SK-N-SH (cell line): ENCODE measurements around the gene ADGRF4. TPM values are rescaled to one million over a fixed set of nuclear protein-coding genes. Genes with fewer than 3 reads are reported as not detected.
"Not testable (repeated sequence)": the region's sequence is repeated elsewhere in the genome, so short reads cannot be mapped to it uniquely, and the experiment has no call there.

Experiments used
- CTCF ChIA-PET: fragments of 300-600, 350-600 bp; formaldehyde crosslinking; extraction: SDS; loops from one replicate; lab custom pipeline; 2021; lab: Yijun Ruan, JAX
- POLR2A ChIA-PET: fragments of 350-600 bp; sonication (Branson Sonifier 250); formaldehyde crosslinking; extraction: SDS; loops from one replicate; lab custom pipeline; 2020; ENCODE audit warnings: antibody characterized with exemption, inconsistent platforms; lab: Yijun Ruan, JAX
- DNase-seq: peaks from one replicate; pipeline ENCODE4 v3.0.0; 2012
- H2AFZ ChIP-seq: fragments of 200-600 bp; sonication (generic); 2 replicates; pipeline ENCODE4 v1.8.1; 2016; ENCODE audit warnings: antibody characterized with exemption, mild to moderate bottlenecking, low read depth
- H3F3A ChIP-seq: fragments of 200-600 bp; sonication (generic); replicated peaks from 2 replicates; pipeline ENCODE3; 2016; ENCODE audit warnings: antibody characterized with exemption, mild to moderate bottlenecking; ENCODE audit not compliant: insufficient read depth
- H3K27ac ChIP-seq, 2 experiments: fragments of 200-500 bp in 1 of 2; fragments of 200-600 bp in 1 of 2; sonication (Bioruptor generic) in 1 of 2; sonication (generic), shearing (Covaris generic) in 1 of 2; 2 replicates each; pipeline versions ENCODE4 v1.5.1 to v1.6.1; 2014 to 2016; ENCODE audit warnings: low read depth in 2 of 2, inconsistent platforms in 1 of 2, low read length in 1 of 2, mild to moderate bottlenecking in 1 of 2, mixed read lengths in 1 of 2
- H3K27me3 ChIP-seq: fragments of 200-600 bp; sonication (generic), shearing (Covaris generic); 2 replicates; pipeline ENCODE4 v1.6.1; 2016; ENCODE audit warnings: mixed run types; ENCODE audit not compliant: insufficient read depth
- H3K36me3 ChIP-seq, 2 experiments: fragments of 200-500 bp in 1 of 2; fragments of 200-600 bp in 1 of 2; sonication (Bioruptor generic) in 1 of 2; sonication (generic) in 1 of 2; replicated peaks in 1 of 2; 2 replicates each; pipeline versions ENCODE3 to v1.5.1; 2014 to 2016; ENCODE audit warnings: low read length in 1 of 2, mild to moderate bottlenecking in 1 of 2; ENCODE audit not compliant: insufficient read depth in 2 of 2, control insufficient read depth in 1 of 2
- H3K4me1 ChIP-seq, 2 experiments: fragments of 200-500 bp in 1 of 2; fragments of 200-600 bp in 1 of 2; sonication (Bioruptor generic) in 1 of 2; sonication (generic), shearing (Covaris generic) in 1 of 2; 2 replicates each; pipeline versions ENCODE4 v1.5.1 to v1.6.1; 2014 to 2016; ENCODE audit warnings: low read depth in 1 of 2, low read length in 1 of 2, mixed run types in 1 of 2; ENCODE audit not compliant: insufficient read depth in 2 of 2, control insufficient read depth in 1 of 2
- H3K4me2 ChIP-seq: fragments of 200-600 bp; sonication (generic), shearing (Covaris generic); 2 replicates; pipeline ENCODE4 v1.6.1; 2017; ENCODE audit warnings: mixed run types
- H3K4me3 ChIP-seq, 2 experiments: fragments of 200-500 bp in 1 of 2; fragments of 200-600 bp in 1 of 2; sonication (Bioruptor generic) in 1 of 2; sonication (generic), shearing (Covaris generic) in 1 of 2; 2 replicates each; pipeline versions ENCODE4 v1.5.1 to v1.8.1; 2014 to 2016; ENCODE audit warnings: low read depth in 2 of 2, inconsistent platforms in 1 of 2, low read length in 1 of 2, mild to moderate bottlenecking in 1 of 2, mixed read lengths in 1 of 2, moderate library complexity in 1 of 2
- H3K79me2 ChIP-seq: fragments of 200-600 bp; sonication (generic); 2 replicates; pipeline ENCODE4 v1.8.1; 2017; ENCODE audit warnings: mild to moderate bottlenecking; ENCODE audit not compliant: insufficient read depth
- H3K9ac ChIP-seq: fragments of 200-600 bp; sonication (generic); 2 replicates; pipeline ENCODE4 v1.6.1; 2017; ENCODE audit warnings: mixed run types
- H3K9me2 ChIP-seq: fragments of 200-600 bp; sonication (generic); 2 replicates; pipeline ENCODE4 v1.6.1; 2017; ENCODE audit warnings: mixed run types
- H3K9me3 ChIP-seq: fragments of 200-600 bp; sonication (generic); 2 replicates; pipeline ENCODE4 v1.6.1; 2017; ENCODE audit warnings: mixed run types, mild to moderate bottlenecking, moderate library complexity
- H4K20me1 ChIP-seq: fragments of 200-600 bp; sonication (generic); 2 replicates; pipeline ENCODE4 v1.6.1; 2017; ENCODE audit warnings: mild to moderate bottlenecking, mixed run types; ENCODE audit not compliant: insufficient read depth
- FOSL2 ChIP-seq: IDR thresholded peaks from 2 replicates; pipeline ENCODE4 v1.4.0; 2012; ENCODE audit warnings: low read depth, mild to moderate bottlenecking, moderate library complexity, borderline replicate concordance
- FOXJ3 ChIP-seq: sonication (generic); formaldehyde crosslinking; IDR thresholded peaks from 2 replicates; pipeline ENCODE4 v1.5.1; 2020; ENCODE audit warnings: mild to moderate bottlenecking, missing genetic modification reagents
- FOXM1 ChIP-seq: IDR thresholded peaks from 2 replicates; pipeline ENCODE4 v1.4.0; 2012; ENCODE audit warnings: low read depth, mild to moderate bottlenecking
- GABPA ChIP-seq: IDR thresholded peaks from 2 replicates; pipeline ENCODE4 v1.4.0; 2012; ENCODE audit warnings: low read depth, mild to moderate bottlenecking
- GATA2 ChIP-seq: sonication (generic); formaldehyde crosslinking; IDR thresholded peaks from 2 replicates; pipeline ENCODE4 v1.5.0; 2020; ENCODE audit warnings: mild to moderate bottlenecking, missing genetic modification reagents
- IRF3 ChIP-seq: fragments of 150-350 bp; IDR thresholded peaks from 2 replicates; pipeline ENCODE4 v1.6.1; 2016; ENCODE audit warnings: mild to moderate bottlenecking, low read depth, low read length
- MAX ChIP-seq: IDR thresholded peaks from 2 replicates; pipeline ENCODE4 v1.4.0; 2012; ENCODE audit warnings: low read depth
- MXI1 ChIP-seq: IDR thresholded peaks from 2 replicates; pipeline ENCODE4 v1.6.1; 2012; ENCODE audit warnings: mild to moderate bottlenecking, low read depth, low read length, improper control_type of control experiment
- NRF1 ChIP-seq: IDR thresholded peaks from 2 replicates; pipeline ENCODE4 v1.6.1; 2012; ENCODE audit warnings: low read depth, mild to moderate bottlenecking, low read length
- RAD21 ChIP-seq: IDR thresholded peaks from 2 replicates; pipeline ENCODE4 v1.6.1; 2012; ENCODE audit warnings: mild to moderate bottlenecking, low read length
- RCOR1 ChIP-seq: fragments of 150-350 bp; IDR thresholded peaks from 2 replicates; pipeline ENCODE4 v1.6.1; 2017; ENCODE audit warnings: antibody characterized with exemption, low read length
- REST ChIP-seq: IDR thresholded peaks from 2 replicates; pipeline ENCODE4 v1.6.1; 2012; ENCODE audit warnings: mild to moderate bottlenecking, low read depth, low read length, moderate library complexity
- RXRA ChIP-seq: IDR thresholded peaks from 2 replicates; pipeline ENCODE4 v1.4.0; 2012; ENCODE audit warnings: low read depth, mild to moderate bottlenecking, borderline replicate concordance
- SMC3 ChIP-seq: IDR thresholded peaks from 2 replicates; pipeline ENCODE4 v1.6.1; 2012; ENCODE audit warnings: low read depth, low read length, improper control_type of control experiment
- TAF1 ChIP-seq: IDR thresholded peaks from 2 replicates; pipeline ENCODE4 v1.6.1; 2012; ENCODE audit warnings: low read depth, mild to moderate bottlenecking, low read length, moderate library complexity, borderline replicate concordance
- TCF12 ChIP-seq: IDR thresholded peaks from 2 replicates; pipeline ENCODE4 v1.4.0; 2012
- TEAD4 ChIP-seq: IDR thresholded peaks from 2 replicates; pipeline ENCODE4 v1.4.0; 2012; ENCODE audit warnings: mild to moderate bottlenecking, borderline replicate concordance; ENCODE audit not compliant: insufficient read depth
- USF1 ChIP-seq: IDR thresholded peaks from 2 replicates; pipeline ENCODE4 v1.4.0; 2012; ENCODE audit warnings: low read depth, borderline replicate concordance
- YY1 ChIP-seq: IDR thresholded peaks from 2 replicates; pipeline ENCODE4 v1.4.0; 2012; ENCODE audit warnings: low read depth, mild to moderate bottlenecking
- WGBS: methylation state at CpG from one replicate; pipeline ENCODE4 v1.1.6; 2017; ENCODE audit warnings: low lambda C conversion rate; 5-methylcytosine and 5-hydroxymethylcytosine counted together
- polyA plus RNA-seq, 3 experiments: library from polyadenylated mRNA; depleted of rRNA; stranded (reverse); fragments of >200 nt; gene quantifications; 2 replicates each; pipeline ENCODE4 v1.2.3, GENCODE V29; 2012

Gene ADGRF4
- polyA plus RNA-seq, 1 of the 3 experiments (the other 2 are of a cell fraction): not detected

GRCh38 chr6:47745269-47745668, 46.9 kb downstream of the ADGRF4 start:
- H3K9ac ChIP-seq, DNase-seq, H4K20me1 ChIP-seq, H3K27me3 ChIP-seq, H3F3A ChIP-seq, H3K9me3 ChIP-seq, H3K9me2 ChIP-seq, H3K4me2 ChIP-seq, POLR2A ChIA-PET, H3K36me3 ChIP-seq, H3K79me2 ChIP-seq, H2AFZ ChIP-seq, H3K4me3 ChIP-seq, H3K4me1 ChIP-seq, H3K27ac ChIP-seq: not testable (repeated sequence)
- CTCF ChIA-PET: interaction anchor here (1.0 to 1.5 kb wide), 2 partner anchors 11 to 114 kb away, joined by 3 to 4 read pairs; no protein-coding TSS in a partner anchor
- WGBS: 46% methylated on average over 3 of the region's 3 CpGs

- H3F3A ChIP-seq: no peaks in the 10 kb centered on the region
- no peaks in the 10 kb centered on the region for H3K36me3 ChIP-seq
- H3K4me1 ChIP-seq: no peaks in the 10 kb centered on the region
- H3K4me3 ChIP-seq: no peak overlapping the region
- no peak overlapping the region for H3K9ac ChIP-seq
- H3K4me2 ChIP-seq: no peak overlapping the region
- no peak overlapping the region for H2AFZ ChIP-seq
- DNase-seq: no peak
- 0% methylated on average over 1 of the region's 1 CpG for WGBS
- no peaks in the 10 kb centered on the region for H4K20me1 ChIP-seq
- no peak for TF ChIP-seq TEAD4
- TF ChIP-seq FOSL2: no peak
- no peak for TF ChIP-seq SMC3
- no peak for TF ChIP-seq NRF1
- TF ChIP-seq YY1: no peak
- no peak for TF ChIP-seq RAD21
- TF ChIP-seq MAX: no peak
- TF ChIP-seq GABPA: no peak
- no peak for TF ChIP-seq TCF12
- no peak for TF ChIP-seq FOXM1
- no peak for TF ChIP-seq IRF3
- peaks cover 10% of the 10 kb centered on the region; the same call in 1 of the 2 replicates for H3K27me3 ChIP-seq
- no peaks in the 10 kb centered on the region for H3K9me3 ChIP-seq
- H3K27ac ChIP-seq: no peak overlapping the region
- H3K9me2 ChIP-seq: no peaks in the 10 kb centered on the region
- no peaks in the 10 kb centered on the region for H3K79me2 ChIP-seq
- CTCF ChIA-PET: no interaction called here
- POLR2A ChIA-PET: no interaction called here
Measured at GRCh38 chr6:47749757-47750156, 51.4 kb downstream of the ADGRF4 start.

GRCh38 chr6:47752801-47753200, 54.4 kb downstream of the ADGRF4 start:
- CTCF ChIA-PET: interaction anchor here (1.5 kb wide), 1 partner anchor 18 kb away, joined by 3 read pairs; no protein-coding TSS in a partner anchor
- 7% methylated on average over 1 of the region's 1 CpG for WGBS
- no peak overlapping the region for H3K27ac ChIP-seq
- POLR2A ChIA-PET: no interaction called here
- H3K4me2 ChIP-seq: no peak overlapping the region
- H3K36me3 ChIP-seq: no peaks in the 10 kb centered on the region
- no peak overlapping the region for H3K4me3 ChIP-seq
- H3K9ac ChIP-seq: no peak overlapping the region
- no peak for DNase-seq
- no peaks in the 10 kb centered on the region for H4K20me1 ChIP-seq
- H3K9me2 ChIP-seq: no peaks in the 10 kb centered on the region
- H3K9me3 ChIP-seq: no peaks in the 10 kb centered on the region
- peaks cover 10% of the 10 kb centered on the region; the same call in 1 of the 2 replicates for H3K27me3 ChIP-seq
- no peaks in the 10 kb centered on the region for H3K4me1 ChIP-seq
- H3K79me2 ChIP-seq: no peaks in the 10 kb centered on the region
- H2AFZ ChIP-seq: no peak overlapping the region
- no peaks in the 10 kb centered on the region for H3F3A ChIP-seq
- TF ChIP-seq SMC3 (no peak), TAF1 (no peak), FOSL2 (no peak), REST (no peak), FOXJ3 (CRISPR knock-in tag) (no peak), GATA2 (CRISPR knock-in tag) (no peak), RXRA (no peak), RCOR1 (no peak), MXI1 (no peak), USF1 (no peak)
